Endothelial cell of umbilical vein (primary cell): Measurements from ENCODE around the gene ZNF598.
"Not testable (repeated sequence)": the region's sequence is repeated elsewhere in the genome, so short reads cannot be mapped to it uniquely, and the experiment has no call there.

Source experiments
- CTCF ChIP-seq, 2 donors: IDR thresholded peaks; 1 replicate in 1 of 2; 2 replicates in 1 of 2; pipeline ENCODE4 v1.5.1; 2011; ENCODE audit warnings: low read length in 2 of 2, mild to moderate bottlenecking in 2 of 2, moderate library complexity in 2 of 2, control low read depth in 1 of 2, inconsistent platforms in 1 of 2, low read depth in 1 of 2; ENCODE audit not compliant: insufficient read depth in 1 of 2; ENCODE audit errors: extremely low read depth in 1 of 2
- EZH2 ChIP-seq: IDR thresholded peaks from 2 replicates; pipeline ENCODE4 v1.6.1; 2012; ENCODE audit warnings: borderline replicate concordance, low read depth, mild to moderate bottlenecking, moderate library complexity, low read length, inconsistent platforms; ENCODE audit not compliant: severe bottlenecking
- GATA2 ChIP-seq: IDR thresholded peaks from 2 replicates; pipeline ENCODE4 v1.7.0; 2011; ENCODE audit warnings: low read depth, mild to moderate bottlenecking, moderate library complexity, mixed read lengths, low read length; ENCODE audit not compliant: insufficient read length, insufficient read depth
- JUN ChIP-seq: IDR thresholded peaks from 2 replicates; pipeline ENCODE4 v1.6.1; 2011; ENCODE audit warnings: borderline replicate concordance, low read depth; ENCODE audit not compliant: insufficient read length, insufficient read depth
- POLR2A ChIP-seq: IDR thresholded peaks from 2 replicates; pipeline ENCODE4 v1.6.1; 2012; ENCODE audit warnings: low read depth, mild to moderate bottlenecking, control low read depth, low read length
- POLR2AphosphoS5 ChIP-seq: IDR thresholded peaks from 2 replicates; pipeline ENCODE4 v1.6.1; 2012; ENCODE audit warnings: low read depth, mild to moderate bottlenecking, control low read depth, low read length, moderate library complexity; ENCODE audit not compliant: insufficient read depth

- not testable (repeated sequence) for TF ChIP-seq CTCF (IDR thresholded peaks at IDR 0.05; ENCODE audit: extremely low read depth in 1 of 2, insufficient read depth in 1 of 2, low read depth in 1 of 2, low read length in 2 of 2); POLR2A; EZH2; POLR2AphosphoS5; GATA2; JUN
Measured at GRCh38 chr16:1958143-1958491, 51.5 kb downstream of the ZNF598 start.
